Dedifferentiated amniotic fluid mesenchymal stem cell (primary cell): ENCODE data around the gene NNMT.
A peak's percentile ranks its signal among the peaks of the same experiment; 100 is the strongest.

Experiments
- DNase-seq: peaks from one replicate; pipeline ENCODE4 v3.0.0-alpha.2; 2016; ENCODE audit errors: extremely low spot score

The NNMT gene

GRCh38 chr11:114263513-114264170 is 32.6 kb upstream of the NNMT start:
- no peak for DNase-seq

GRCh38 chr11:114264381-114264780 is 31.8 kb upstream of the NNMT start:
- no peak for DNase-seq

- no peak for DNase-seq
These were observed 30.9 kb upstream of the NNMT start for GRCh38 chr11:114265122-114265878.

GRCh38 chr11:114269498-114269897 is 26.7 kb upstream of the NNMT start:
- no peak for DNase-seq

GRCh38 chr11:114270531-114271270 is 25.5 kb upstream of the NNMT start:
- no peak for DNase-seq

- no peak for DNase-seq
These were observed 24.9 kb upstream of the NNMT start for GRCh38 chr11:114271316-114271715.

- no peak for DNase-seq
These were observed 23.9 kb upstream of the NNMT start for GRCh38 chr11:114272311-114272710.

- no peak for DNase-seq
These were observed 23.1 kb upstream of the NNMT start for GRCh38 chr11:114273071-114273470.

- DNase-seq = no peak
These were observed 22.1 kb upstream of the NNMT start for GRCh38 chr11:114273890-114274635.

- DNase-seq = no peak
These were observed 21.6 kb upstream of the NNMT start for GRCh38 chr11:114274637-114275036.

GRCh38 chr11:114275280-114275679 is 20.9 kb upstream of the NNMT start:
- no peak for DNase-seq

- no peak for DNase-seq
These were observed 20.1 kb upstream of the NNMT start for GRCh38 chr11:114276077-114276476.

- DNase-seq = no peak
These were observed 18.4 kb upstream of the NNMT start for GRCh38 chr11:114277637-114278341.

GRCh38 chr11:114278342-114279065 is 17.7 kb upstream of the NNMT start:
- DNase-seq = no peak

GRCh38 chr11:114279792-114280546 is 16.2 kb upstream of the NNMT start:
- DNase-seq = peak; percentile 74

GRCh38 chr11:114280696-114281095 is 15.5 kb upstream of the NNMT start:
- DNase-seq = peak; percentile 80

GRCh38 chr11:114281388-114281956 is 14.7 kb upstream of the NNMT start:
- DNase-seq = no peak

GRCh38 chr11:114282488-114282887 is 13.7 kb upstream of the NNMT start:
- no peak for DNase-seq

- no peak for DNase-seq
These were observed 12.8 kb upstream of the NNMT start for GRCh38 chr11:114283422-114283821.

GRCh38 chr11:114284021-114284420 is 12.2 kb upstream of the NNMT start:
- DNase-seq = no peak
